ENCODE measurements around the gene ANO3. TPM values are rescaled to one million over a fixed set of nuclear protein-coding genes. Genes with fewer than 3 reads are reported as not detected.

ANO3 gene
- total and polyA plus RNA-seq, 2 experiments from 2014 or later = not detected

- DNase-seq (ENCODE audit: low spot score) (no peak), ATAC-seq (no peak)
- no peak for TF ChIP-seq EZH2 (IDR thresholded peaks at IDR 0.05; ENCODE audit: low read depth, unreplicated experiment)
- no peak for TF ChIP-seq ZNF114 (CRISPR knock-in tag; IDR thresholded peaks at IDR 0.05)
- no peak for TF ChIP-seq ZNF331 (CRISPR knock-in tag; IDR thresholded peaks at IDR 0.05; ENCODE audit: low read depth)
- TF ChIP-seq, protein P1, sequence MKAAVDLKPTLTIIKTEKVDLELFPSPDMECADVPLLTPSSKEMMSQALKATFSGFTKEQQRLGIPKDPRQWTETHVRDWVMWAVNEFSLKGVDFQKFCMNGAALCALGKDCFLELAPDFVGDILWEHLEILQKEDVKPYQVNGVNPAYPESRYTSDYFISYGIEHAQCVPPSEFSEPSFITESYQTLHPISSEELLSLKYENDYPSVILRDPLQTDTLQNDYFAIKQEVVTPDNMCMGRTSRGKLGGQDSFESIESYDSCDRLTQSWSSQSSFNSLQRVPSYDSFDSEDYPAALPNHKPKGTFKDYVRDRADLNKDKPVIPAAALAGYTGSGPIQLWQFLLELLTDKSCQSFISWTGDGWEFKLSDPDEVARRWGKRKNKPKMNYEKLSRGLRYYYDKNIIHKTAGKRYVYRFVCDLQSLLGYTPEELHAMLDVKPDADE (IDR thresholded peaks at IDR 0.05) = no peak
- TF ChIP-seq JUNB (IDR thresholded peaks at IDR 0.05; ENCODE audit: unreplicated experiment) = no peak
- no peak for TF ChIP-seq POLR2AphosphoS5 (IDR thresholded peaks at IDR 0.05; ENCODE audit: low read depth)
- TF ChIP-seq, protein P2, sequence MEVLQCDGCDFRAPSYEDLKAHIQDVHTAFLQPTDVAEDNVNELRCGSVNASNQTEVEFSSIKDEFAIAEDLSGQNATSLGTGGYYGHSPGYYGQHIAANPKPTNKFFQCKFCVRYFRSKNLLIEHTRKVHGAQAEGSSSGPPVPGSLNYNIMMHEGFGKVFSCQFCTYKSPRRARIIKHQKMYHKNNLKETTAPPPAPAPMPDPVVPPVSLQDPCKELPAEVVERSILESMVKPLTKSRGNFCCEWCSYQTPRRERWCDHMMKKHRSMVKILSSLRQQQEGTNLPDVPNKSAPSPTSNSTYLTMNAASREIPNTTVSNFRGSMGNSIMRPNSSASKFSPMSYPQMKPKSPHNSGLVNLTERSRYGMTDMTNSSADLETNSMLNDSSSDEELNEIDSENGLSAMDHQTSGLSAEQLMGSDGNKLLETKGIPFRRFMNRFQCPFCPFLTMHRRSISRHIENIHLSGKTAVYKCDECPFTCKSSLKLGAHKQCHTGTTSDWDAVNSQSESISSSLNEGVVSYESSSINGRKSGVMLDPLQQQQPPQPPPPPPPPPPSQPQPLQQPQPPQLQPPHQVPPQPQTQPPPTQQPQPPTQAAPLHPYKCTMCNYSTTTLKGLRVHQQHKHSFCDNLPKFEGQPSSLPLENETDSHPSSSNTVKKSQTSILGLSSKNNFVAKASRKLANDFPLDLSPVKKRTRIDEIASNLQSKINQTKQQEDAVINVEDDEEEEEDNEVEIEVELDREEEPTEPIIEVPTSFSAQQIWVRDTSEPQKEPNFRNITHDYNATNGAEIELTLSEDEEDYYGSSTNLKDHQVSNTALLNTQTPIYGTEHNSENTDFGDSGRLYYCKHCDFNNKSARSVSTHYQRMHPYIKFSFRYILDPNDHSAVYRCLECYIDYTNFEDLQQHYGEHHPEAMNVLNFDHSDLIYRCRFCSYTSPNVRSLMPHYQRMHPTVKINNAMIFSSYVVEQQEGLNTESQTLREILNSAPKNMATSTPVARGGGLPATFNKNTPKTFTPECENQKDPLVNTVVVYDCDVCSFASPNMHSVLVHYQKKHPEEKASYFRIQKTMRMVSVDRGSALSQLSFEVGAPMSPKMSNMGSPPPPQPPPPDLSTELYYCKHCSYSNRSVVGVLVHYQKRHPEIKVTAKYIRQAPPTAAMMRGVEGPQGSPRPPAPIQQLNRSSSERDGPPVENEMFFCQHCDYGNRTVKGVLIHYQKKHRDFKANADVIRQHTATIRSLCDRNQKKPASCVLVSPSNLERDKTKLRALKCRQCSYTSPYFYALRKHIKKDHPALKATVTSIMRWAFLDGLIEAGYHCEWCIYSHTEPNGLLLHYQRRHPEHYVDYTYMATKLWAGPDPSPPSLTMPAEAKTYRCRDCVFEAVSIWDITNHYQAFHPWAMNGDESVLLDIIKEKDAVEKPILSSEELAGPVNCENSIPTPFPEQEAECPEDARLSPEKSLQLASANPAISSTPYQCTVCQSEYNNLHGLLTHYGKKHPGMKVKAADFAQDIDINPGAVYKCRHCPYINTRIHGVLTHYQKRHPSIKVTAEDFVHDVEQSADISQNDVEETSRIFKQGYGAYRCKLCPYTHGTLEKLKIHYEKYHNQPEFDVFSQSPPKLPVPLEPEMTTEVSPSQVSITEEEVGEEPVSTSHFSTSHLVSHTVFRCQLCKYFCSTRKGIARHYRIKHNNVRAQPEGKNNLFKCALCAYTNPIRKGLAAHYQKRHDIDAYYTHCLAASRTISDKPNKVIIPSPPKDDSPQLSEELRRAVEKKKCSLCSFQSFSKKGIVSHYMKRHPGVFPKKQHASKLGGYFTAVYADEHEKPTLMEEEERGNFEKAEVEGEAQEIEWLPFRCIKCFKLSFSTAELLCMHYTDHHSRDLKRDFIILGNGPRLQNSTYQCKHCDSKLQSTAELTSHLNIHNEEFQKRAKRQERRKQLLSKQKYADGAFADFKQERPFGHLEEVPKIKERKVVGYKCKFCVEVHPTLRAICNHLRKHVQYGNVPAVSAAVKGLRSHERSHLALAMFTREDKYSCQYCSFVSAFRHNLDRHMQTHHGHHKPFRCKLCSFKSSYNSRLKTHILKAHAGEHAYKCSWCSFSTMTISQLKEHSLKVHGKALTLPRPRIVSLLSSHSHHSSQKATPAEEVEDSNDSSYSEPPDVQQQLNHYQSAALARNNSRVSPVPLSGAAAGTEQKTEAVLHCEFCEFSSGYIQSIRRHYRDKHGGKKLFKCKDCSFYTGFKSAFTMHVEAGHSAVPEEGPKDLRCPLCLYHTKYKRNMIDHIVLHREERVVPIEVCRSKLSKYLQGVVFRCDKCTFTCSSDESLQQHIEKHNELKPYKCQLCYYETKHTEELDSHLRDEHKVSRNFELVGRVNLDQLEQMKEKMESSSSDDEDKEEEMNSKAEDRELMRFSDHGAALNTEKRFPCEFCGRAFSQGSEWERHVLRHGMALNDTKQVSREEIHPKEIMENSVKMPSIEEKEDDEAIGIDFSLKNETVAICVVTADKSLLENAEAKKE (CRISPR knock-in tag; IDR thresholded peaks at IDR 0.05) = no peak
- no peak for TF ChIP-seq STAT1 (IDR thresholded peaks at IDR 0.05; ENCODE audit: unreplicated experiment)
- TF ChIP-seq, protein P3, sequence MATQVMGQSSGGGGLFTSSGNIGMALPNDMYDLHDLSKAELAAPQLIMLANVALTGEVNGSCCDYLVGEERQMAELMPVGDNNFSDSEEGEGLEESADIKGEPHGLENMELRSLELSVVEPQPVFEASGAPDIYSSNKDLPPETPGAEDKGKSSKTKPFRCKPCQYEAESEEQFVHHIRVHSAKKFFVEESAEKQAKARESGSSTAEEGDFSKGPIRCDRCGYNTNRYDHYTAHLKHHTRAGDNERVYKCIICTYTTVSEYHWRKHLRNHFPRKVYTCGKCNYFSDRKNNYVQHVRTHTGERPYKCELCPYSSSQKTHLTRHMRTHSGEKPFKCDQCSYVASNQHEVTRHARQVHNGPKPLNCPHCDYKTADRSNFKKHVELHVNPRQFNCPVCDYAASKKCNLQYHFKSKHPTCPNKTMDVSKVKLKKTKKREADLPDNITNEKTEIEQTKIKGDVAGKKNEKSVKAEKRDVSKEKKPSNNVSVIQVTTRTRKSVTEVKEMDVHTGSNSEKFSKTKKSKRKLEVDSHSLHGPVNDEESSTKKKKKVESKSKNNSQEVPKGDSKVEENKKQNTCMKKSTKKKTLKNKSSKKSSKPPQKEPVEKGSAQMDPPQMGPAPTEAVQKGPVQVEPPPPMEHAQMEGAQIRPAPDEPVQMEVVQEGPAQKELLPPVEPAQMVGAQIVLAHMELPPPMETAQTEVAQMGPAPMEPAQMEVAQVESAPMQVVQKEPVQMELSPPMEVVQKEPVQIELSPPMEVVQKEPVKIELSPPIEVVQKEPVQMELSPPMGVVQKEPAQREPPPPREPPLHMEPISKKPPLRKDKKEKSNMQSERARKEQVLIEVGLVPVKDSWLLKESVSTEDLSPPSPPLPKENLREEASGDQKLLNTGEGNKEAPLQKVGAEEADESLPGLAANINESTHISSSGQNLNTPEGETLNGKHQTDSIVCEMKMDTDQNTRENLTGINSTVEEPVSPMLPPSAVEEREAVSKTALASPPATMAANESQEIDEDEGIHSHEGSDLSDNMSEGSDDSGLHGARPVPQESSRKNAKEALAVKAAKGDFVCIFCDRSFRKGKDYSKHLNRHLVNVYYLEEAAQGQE (IDR thresholded peaks at IDR 0.05; ENCODE audit: unreplicated experiment) = no peak
- TF ChIP-seq, protein P4, sequence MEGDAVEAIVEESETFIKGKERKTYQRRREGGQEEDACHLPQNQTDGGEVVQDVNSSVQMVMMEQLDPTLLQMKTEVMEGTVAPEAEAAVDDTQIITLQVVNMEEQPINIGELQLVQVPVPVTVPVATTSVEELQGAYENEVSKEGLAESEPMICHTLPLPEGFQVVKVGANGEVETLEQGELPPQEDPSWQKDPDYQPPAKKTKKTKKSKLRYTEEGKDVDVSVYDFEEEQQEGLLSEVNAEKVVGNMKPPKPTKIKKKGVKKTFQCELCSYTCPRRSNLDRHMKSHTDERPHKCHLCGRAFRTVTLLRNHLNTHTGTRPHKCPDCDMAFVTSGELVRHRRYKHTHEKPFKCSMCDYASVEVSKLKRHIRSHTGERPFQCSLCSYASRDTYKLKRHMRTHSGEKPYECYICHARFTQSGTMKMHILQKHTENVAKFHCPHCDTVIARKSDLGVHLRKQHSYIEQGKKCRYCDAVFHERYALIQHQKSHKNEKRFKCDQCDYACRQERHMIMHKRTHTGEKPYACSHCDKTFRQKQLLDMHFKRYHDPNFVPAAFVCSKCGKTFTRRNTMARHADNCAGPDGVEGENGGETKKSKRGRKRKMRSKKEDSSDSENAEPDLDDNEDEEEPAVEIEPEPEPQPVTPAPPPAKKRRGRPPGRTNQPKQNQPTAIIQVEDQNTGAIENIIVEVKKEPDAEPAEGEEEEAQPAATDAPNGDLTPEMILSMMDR (conservative IDR thresholded peaks at IDR 0.05; ENCODE audit: low read depth in 2 of 2) = no peak
- no peak for TF ChIP-seq NANOG (IDR thresholded peaks at IDR 0.05; ENCODE audit: borderline replicate concordance)
- TF ChIP-seq CREB1 (CRISPR knock-in tag; IDR thresholded peaks at IDR 0.05; ENCODE audit: low read depth) = no peak
- TF ChIP-seq EZH2phosphoT487 (IDR thresholded peaks at IDR 0.05; ENCODE audit: unreplicated experiment) = no peak
- no peaks in the 10 kb centered on the region for H3K27me3 Mint-ChIP-seq (ENCODE audit: insufficient read depth, low read depth, poor library complexity)
- Histone ChIP-seq H3F3A (replicated peaks; ENCODE audit: low read depth) (no peaks in the 10 kb centered on the region), H2AFZ (no peak overlapping the region), H3K4me2 (no peak overlapping the region), H3K36me3 (ENCODE audit: insufficient read depth) (no peaks in the 10 kb centered on the region), H4K20me1 (replicated peaks; ENCODE audit: insufficient read depth) (no peaks in the 10 kb centered on the region), H3K27ac (ENCODE audit: low read depth) (no peak overlapping the region), H3K4me1 (ENCODE audit: insufficient read depth) (no peaks in the 10 kb centered on the region), H3K27me3 (ENCODE audit: insufficient read depth) (no peaks in the 10 kb centered on the region), H3K9me2 (ENCODE audit: insufficient read depth) (no peaks in the 10 kb centered on the region; the same call in 1 of the 2 replicates), H3K4me3 (no peak overlapping the region), H3K79me2 (replicated peaks; ENCODE audit: insufficient read depth) (no peaks in the 10 kb centered on the region)
- no peak overlapping the region for H3K27ac Mint-ChIP-seq
- H3K36me3 Mint-ChIP-seq (ENCODE audit: low read depth) = peaks cover 4% of the 10 kb centered on the region; the same call in 1 of the 3 replicates
- peaks cover 5% of the 10 kb centered on the region; the same call in 2 of the 3 replicates for H3K9me3 Mint-ChIP-seq
- H3K4me3 Mint-ChIP-seq = no peak overlapping the region
- no peaks in the 10 kb centered on the region for H3K4me1 Mint-ChIP-seq
These were observed 146.8 kb downstream of the ANO3 start for GRCh38 chr11:26478710-26479109.

All from GM23338 (cell line).